H1 (cell line): Measurements from ENCODE around the gene DHRS13. TPM values are rescaled to one million over a fixed set of nuclear protein-coding genes. Genes with fewer than 3 reads are reported as not detected.
A peak's percentile ranks its signal among the peaks of the same experiment; 100 is the strongest.

ENCODE experiments used
- CTCF ChIA-PET: fragments of 300-600 bp; sonication (Branson Sonifier 250); formaldehyde crosslinking; loops from one replicate; lab custom pipeline; 2021; ENCODE audit not compliant: partially characterized antibody; lab: Charles Lee
- POLR2A ChIA-PET: fragments of 300-600 bp; sonication (Branson Sonifier 250); formaldehyde crosslinking; loops from one replicate; lab custom pipeline; 2021; ENCODE audit warnings: inconsistent platforms; ENCODE audit not compliant: partially characterized antibody; lab: Charles Lee
- DNase-seq, 2 experiments: peaks; one replicate each; pipeline versions ENCODE4 v3.0.0 to v3.0.0-alpha.2; 2010 to 2022; ENCODE audit warnings: low spot score in 2 of 2, low read depth in 1 of 2, mixed read lengths in 1 of 2
- FAIRE-seq: peaks from 2 replicates; lab custom pipeline; 2011; peaks lifted over from hg19 to GRCh38; lab: Jason Lieb, UNC
- H2AFZ ChIP-seq: 2 replicates; pipeline ENCODE4 v1.8.1; 2012; ENCODE audit warnings: low read length, inconsistent platforms
- H2AK5ac ChIP-seq: 2 replicates; pipeline ENCODE4 v1.6.1; 2013; ENCODE audit warnings: low read depth, low read length
- H2BK120ac ChIP-seq: replicated peaks from 2 replicates; pipeline ENCODE3; 2013; ENCODE audit warnings: low read depth, low read length, inconsistent platforms
- H2BK12ac ChIP-seq: 2 replicates; pipeline ENCODE4 v1.6.1; 2013; ENCODE audit warnings: low read depth, low read length
- H2BK15ac ChIP-seq: 2 replicates; pipeline ENCODE4 v1.6.1; 2013; ENCODE audit warnings: low read length
- H2BK20ac ChIP-seq: 2 replicates; pipeline ENCODE4 v1.6.1; 2013; ENCODE audit warnings: low read length
- H2BK5ac ChIP-seq: 2 replicates; pipeline ENCODE4 v1.6.1; 2013; ENCODE audit warnings: low read depth, low read length
- H3K14ac ChIP-seq: 2 replicates; pipeline ENCODE4 v1.6.1; 2013; ENCODE audit warnings: inconsistent platforms; ENCODE audit not compliant: insufficient read length
- H3K18ac ChIP-seq: 2 replicates; pipeline ENCODE4 v1.6.1; 2013; ENCODE audit warnings: low read length; ENCODE audit errors: extremely low read depth
- H3K23ac ChIP-seq: 2 replicates; pipeline ENCODE4 v1.6.1; 2013; ENCODE audit warnings: inconsistent platforms; ENCODE audit not compliant: insufficient read length
- H3K23me2 ChIP-seq: 2 replicates; pipeline ENCODE4 v1.6.1; 2013; ENCODE audit warnings: low read depth, low read length
- H3K27ac ChIP-seq: 2 replicates; pipeline ENCODE4 v1.6.1; 2011; ENCODE audit warnings: low read depth, low read length, inconsistent platforms
- H3K27me3 ChIP-seq, 4 experiments: replicated peaks in 1 of 4; 1 replicate in 1 of 4; 2 replicates in 3 of 4; pipeline versions ENCODE4 v1.6.1 to v1.8.1; 2011 to 2013; ENCODE audit warnings: low read length in 3 of 4, mild to moderate bottlenecking in 3 of 4, inconsistent platforms in 2 of 4, mixed read lengths in 2 of 4, moderate library complexity in 1 of 4; ENCODE audit not compliant: control insufficient read depth in 3 of 4, insufficient read depth in 3 of 4; ENCODE audit errors: extremely low read depth in 1 of 4
- H3K36me3 ChIP-seq, 4 experiments: 2 replicates each; pipeline versions ENCODE4 v1.6.1 to v1.8.1; 2011 to 2013; ENCODE audit warnings: mild to moderate bottlenecking in 4 of 4, low read length in 3 of 4, moderate library complexity in 2 of 4, control low read depth in 1 of 4, inconsistent platforms in 1 of 4; ENCODE audit not compliant: insufficient read depth in 4 of 4, control insufficient read depth in 2 of 4
- H3K4ac ChIP-seq: replicated peaks from 2 replicates; pipeline ENCODE3; 2013; ENCODE audit warnings: low read length, low read depth, mixed read lengths, inconsistent platforms; ENCODE audit not compliant: insufficient read length
- H3K4me1 ChIP-seq, 4 experiments: replicated peaks in 1 of 4; 1 replicate in 1 of 4; 2 replicates in 3 of 4; pipeline versions ENCODE4 v1.6.1 to v1.8.1; 2011 to 2013; ENCODE audit warnings: low read length in 3 of 4, inconsistent platforms in 2 of 4, mixed read lengths in 1 of 4; ENCODE audit not compliant: insufficient read depth in 4 of 4, control insufficient read depth in 3 of 4
- H3K4me2 ChIP-seq, 2 experiments: 2 replicates each; pipeline versions ENCODE4 v1.6.1 to v1.8.1; 2011 to 2013; ENCODE audit warnings: low read depth in 2 of 2, low read length in 2 of 2, control low read depth in 1 of 2, inconsistent platforms in 1 of 2, mild to moderate bottlenecking in 1 of 2; ENCODE audit not compliant: insufficient read depth in 1 of 2
- H3K4me3 ChIP-seq, 4 experiments: fragments of 200-600, 300-600 bp in 1 of 4; sonication (generic), shearing (Covaris generic), sonication (Bioruptor Twin) in 1 of 4; 2 replicates each; pipeline versions ENCODE4 v1.5.1 to v1.8.1; 2011 to 2016; ENCODE audit warnings: low read length in 4 of 4, low read depth in 3 of 4, control low read depth in 2 of 4, inconsistent platforms in 2 of 4, mild to moderate bottlenecking in 2 of 4, mixed read lengths in 1 of 4, moderate library complexity in 1 of 4; ENCODE audit not compliant: insufficient read depth in 2 of 4; ENCODE audit errors: extremely low read depth in 1 of 4
- H3K56ac ChIP-seq: replicated peaks from 2 replicates; pipeline ENCODE3; 2013; ENCODE audit warnings: low read depth, mild to moderate bottlenecking, mixed read lengths, low read length, inconsistent platforms; ENCODE audit not compliant: insufficient read length
- H3K79me1 ChIP-seq: 2 replicates; pipeline ENCODE4 v1.6.1; 2013; ENCODE audit warnings: low read depth, low read length, control low read depth
- H3K79me2 ChIP-seq, 2 experiments: 2 replicates each; pipeline versions ENCODE4 v1.6.1 to v1.8.1; 2012 to 2013; ENCODE audit warnings: low read length in 2 of 2, mild to moderate bottlenecking in 2 of 2, inconsistent platforms in 1 of 2; ENCODE audit not compliant: insufficient read depth in 2 of 2, control insufficient read depth in 1 of 2
- H3K9ac ChIP-seq, 4 experiments: replicated peaks in 1 of 4; 1 replicate in 1 of 4; 2 replicates in 3 of 4; pipeline versions ENCODE4 v1.6.1 to v1.8.1; 2011 to 2013; ENCODE audit warnings: low read depth in 3 of 4, low read length in 3 of 4, control low read depth in 2 of 4, mild to moderate bottlenecking in 2 of 4, moderate library complexity in 2 of 4, inconsistent platforms in 1 of 4; ENCODE audit errors: extremely low read depth in 1 of 4
- H3K9me3 ChIP-seq, 2 experiments: 2 replicates each; pipeline versions ENCODE4 v1.6.1 to v1.8.1; 2012 to 2013; ENCODE audit warnings: mild to moderate bottlenecking in 2 of 2, moderate library complexity in 2 of 2, control low read depth in 1 of 2, inconsistent platforms in 1 of 2, low read depth in 1 of 2, low read length in 1 of 2, mixed read lengths in 1 of 2; ENCODE audit not compliant: insufficient read depth in 2 of 2
- H4K20me1 ChIP-seq, 2 experiments: replicated peaks in 1 of 2; 2 replicates each; pipeline versions ENCODE3 to v1.8.1; 2011 to 2013; ENCODE audit warnings: inconsistent platforms in 2 of 2, low read length in 2 of 2, mild to moderate bottlenecking in 1 of 2; ENCODE audit not compliant: insufficient read depth in 2 of 2, control insufficient read depth in 1 of 2
- H4K5ac ChIP-seq: 2 replicates; pipeline ENCODE4 v1.6.1; 2013; ENCODE audit warnings: low read length, low read depth, mixed read lengths, inconsistent platforms; ENCODE audit not compliant: insufficient read length
- H4K8ac ChIP-seq: 2 replicates; pipeline ENCODE4 v1.8.0; 2013; ENCODE audit warnings: mild to moderate bottlenecking, moderate library complexity, low read length, inconsistent platforms; ENCODE audit not compliant: insufficient read depth; ENCODE audit errors: extremely low read depth
- H4K91ac ChIP-seq: replicated peaks from 2 replicates; pipeline ENCODE3; 2013; ENCODE audit warnings: low read length, mixed read lengths, inconsistent platforms; ENCODE audit not compliant: insufficient read length
- CEBPB ChIP-seq: IDR thresholded peaks from 2 replicates; pipeline ENCODE4 v1.6.1; 2012; ENCODE audit warnings: low read depth, low read length
- whole genome bisulfite sequencing, 2 experiments: shearing (Covaris generic) in 1 of 2; methylation state at CpG; one replicate each; pipeline versions ENCODE4 v1.1.6 to v1.1.7; 2013 to 2015; ENCODE audit warnings: low lambda C conversion rate in 2 of 2, mixed read lengths in 2 of 2, inconsistent platforms in 1 of 2, low coverage in 1 of 2, missing lambda C conversion rate in 1 of 2; ENCODE audit not compliant: insufficient replicate concordance in 2 of 2, insufficient coverage in 1 of 2, insufficient read length in 1 of 2; ENCODE audit errors: extremely low coverage in 1 of 2, missing lambda C conversion rate in 1 of 2; 5-methylcytosine and 5-hydroxymethylcytosine counted together
- polyA plus RNA-seq, 7 experiments: library from polyadenylated mRNA; depleted of rRNA in 3 of 7; stranded (reverse) in 5 of 7; unstranded in 2 of 7; fragments of >200 nt in 5 of 7; fragments of 200-250 nt in 2 of 7; gene quantifications; 1 replicate in 5 of 7; 2 replicates in 1 of 7; 4 replicates in 1 of 7; pipeline versions ENCODE4 v1.2.1 to v1.2.3, GENCODE V29; 2011 to 2013; ENCODE audit warnings: missing spikeins in 2 of 7, mixed read lengths in 2 of 7
- total RNA-seq: library from RNA; stranded (reverse); fragmentation: NEBNext Ultra II Directional; extraction: Animal tissue kit (Norgen Biotek cat#: 25700); gene quantifications from 2 replicates; pipeline ENCODE4 v1.2.1, GENCODE V29; 2021
- TF ChIP-seq, protein P1 (sequence below): IDR thresholded peaks from 2 replicates; pipeline ENCODE4 v1.6.1; 2011; ENCODE audit warnings: low read depth, mild to moderate bottlenecking, low read length; ENCODE audit not compliant: insufficient read depth

DHRS13 gene
- total and polyA plus RNA-seq, 2 of the 8 experiments (the other 6 are each of a cell fraction or from before 2014, with no cell fraction given): 23.7 to 30.0 TPM

DNA sequence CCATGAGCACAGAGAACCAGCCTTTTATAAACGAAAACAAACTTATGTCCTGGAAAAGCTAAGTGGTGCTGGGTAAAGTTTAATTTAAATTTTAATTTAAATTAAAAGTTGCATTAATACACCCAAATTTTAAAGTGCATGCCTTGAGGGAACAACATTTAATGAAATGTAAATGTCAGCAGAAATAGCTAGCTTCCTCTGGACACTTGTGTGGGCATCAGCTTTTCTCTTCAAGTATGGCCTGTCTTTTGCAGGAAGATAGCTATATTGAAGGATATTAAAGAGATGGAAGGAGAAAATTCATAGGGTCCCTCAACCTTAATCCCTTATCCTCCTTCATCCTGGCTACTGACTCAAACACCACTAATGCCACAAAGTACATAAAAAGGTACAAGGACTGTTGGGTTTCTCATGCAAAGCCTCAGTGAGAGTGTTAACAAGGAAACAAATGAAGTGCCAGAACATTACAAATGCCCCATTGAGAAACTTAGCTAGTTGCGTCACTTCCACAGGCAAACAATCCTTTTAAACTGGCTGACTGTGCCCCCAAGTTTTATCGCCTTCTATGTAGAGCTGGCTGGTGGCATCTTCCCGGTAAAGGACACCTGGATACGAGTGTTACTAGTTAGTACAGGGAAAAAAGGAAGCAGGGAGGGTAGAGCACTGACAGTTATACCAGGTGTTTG lies 34.3 kb upstream of the DHRS13 start:
- Histone ChIP-seq H4K8ac (no peak overlapping the region), H2AFZ (no peak overlapping the region), H4K20me1 (peaks cover 17 to 29% of the 10 kb centered on the region in 2 experiments), H3K4me3 (no peak overlapping the region), H3K23ac (no peak overlapping the region), H3K9ac (no peak overlapping the region), H2AK5ac (no peak overlapping the region), H3K56ac (no peak overlapping the region), H3K4me2 (peak overlapping the region; percentile 22 to 50; a peak in 3 of 4 replicates), H3K14ac (no peak overlapping the region), H3K23me2 (no peaks in the 10 kb centered on the region), H3K27me3 (no peaks in the 10 kb centered on the region), H2BK120ac (no peak overlapping the region), H3K36me3 (peaks cover 0 to 14% (median 0%) of the 10 kb centered on the region in 4 experiments; a peak in 3 of 8 replicates), H3K79me2 (peaks cover 16 to 99% of the 10 kb centered on the region in 2 experiments), H2BK15ac (no peak overlapping the region), H3K9me3 (no peaks in the 10 kb centered on the region), H3K79me1 (peaks cover 12% of the 10 kb centered on the region), H3K27ac (no peak overlapping the region), H3K4me1 (peaks cover 2 to 22% (median 16%) of the 10 kb centered on the region in 4 experiments; a peak in 5 of 7 replicates), H3K18ac (no peak overlapping the region), H4K91ac (no peak overlapping the region), H2BK12ac (no peak overlapping the region), H2BK5ac (no peak overlapping the region), H2BK20ac (no peak overlapping the region), H3K4ac (no peak overlapping the region), H4K5ac (no peak overlapping the region)
- DNase-seq: no peak
- 82% methylated on average over 5 of the region's 5 CpGs; no CpG with 5 or more reads in 1 of the 2 experiments for WGBS, 2 experiments
- ChIA-PET POLR2A (interaction anchor here (0.9 to 7.4 kb wide), 9 partner anchors 10 to 196 kb away, joined by 3 to 73 read pairs (median 3); partner anchors contain the start of gene PHF12), CTCF (interaction anchor here (1.0 to 2.6 kb wide), 12 partner anchors 9 to 210 kb away, joined by 3 to 12 read pairs (median 4); partner anchors contain the start of gene DHRS13)
- no peak for FAIRE-seq
- peak; percentile 55; the same call in 1 of the 2 replicates for TF ChIP-seq CEBPB
- TF ChIP-seq, protein P1, sequence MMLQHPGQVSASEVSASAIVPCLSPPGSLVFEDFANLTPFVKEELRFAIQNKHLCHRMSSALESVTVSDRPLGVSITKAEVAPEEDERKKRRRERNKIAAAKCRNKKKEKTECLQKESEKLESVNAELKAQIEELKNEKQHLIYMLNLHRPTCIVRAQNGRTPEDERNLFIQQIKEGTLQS: no peak
